NCI-H146 (cell line): Measurements from ENCODE around the gene TBL3.

Source experiments
- DNase-seq: peaks from one replicate; lab custom pipeline; 2025; lab: John Stamatoyannopoulos, UW

Gene TBL3

DNA sequence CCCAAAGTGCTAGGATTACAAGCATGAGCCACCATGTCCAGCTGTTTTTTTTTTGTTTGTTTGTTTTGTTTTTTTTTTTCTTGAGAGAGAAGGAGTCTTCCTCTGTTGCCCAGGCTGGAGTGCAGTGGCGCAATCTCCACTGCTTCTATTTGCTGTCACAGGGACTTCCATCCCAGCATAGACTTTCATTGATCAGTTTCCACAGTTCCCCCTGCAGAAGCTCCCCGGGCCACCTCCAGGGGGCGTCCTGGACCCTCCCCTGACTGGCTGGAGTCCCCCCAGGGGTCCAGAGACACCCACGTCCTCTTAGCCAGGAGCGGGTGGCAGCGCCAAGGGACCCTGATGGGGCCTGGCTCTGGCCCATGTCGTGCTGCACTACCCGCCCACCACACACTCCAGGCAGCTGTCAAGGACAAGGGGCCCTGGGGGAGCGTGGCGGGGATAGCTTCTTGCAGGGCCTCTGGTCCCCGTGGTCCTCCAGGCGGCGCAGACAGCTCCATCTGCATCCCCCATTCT, 44.6 kb downstream of the TBL3 start:
- DNase-seq = no peak

DNA sequence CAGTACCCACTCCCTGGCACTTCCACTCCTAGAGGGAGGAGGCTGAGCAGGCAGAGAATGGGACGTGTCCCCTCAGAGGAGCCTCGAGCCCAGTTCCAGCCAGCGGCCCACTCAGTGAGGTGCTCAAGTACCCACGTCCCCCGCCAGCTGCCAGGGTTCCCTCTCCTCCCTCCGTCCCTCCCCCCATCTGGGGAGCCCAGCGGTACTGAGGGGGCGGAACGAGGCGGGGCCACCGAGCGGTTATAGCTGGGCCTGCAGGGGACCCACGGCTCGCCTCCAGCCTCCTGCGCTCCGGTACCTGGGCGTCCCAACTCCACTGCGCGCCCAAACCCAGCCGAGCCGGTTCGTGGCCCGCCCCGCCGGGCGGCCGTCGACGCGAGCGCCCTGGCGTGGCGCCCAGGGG, 47.7 kb downstream of the TBL3 start, which contains the start of gene NPW:
TSS of gene NPW (plus strand) at position 268 of the 403 bp plus-strand sequence.
- DNase-seq = peak; percentile 51

DNA sequence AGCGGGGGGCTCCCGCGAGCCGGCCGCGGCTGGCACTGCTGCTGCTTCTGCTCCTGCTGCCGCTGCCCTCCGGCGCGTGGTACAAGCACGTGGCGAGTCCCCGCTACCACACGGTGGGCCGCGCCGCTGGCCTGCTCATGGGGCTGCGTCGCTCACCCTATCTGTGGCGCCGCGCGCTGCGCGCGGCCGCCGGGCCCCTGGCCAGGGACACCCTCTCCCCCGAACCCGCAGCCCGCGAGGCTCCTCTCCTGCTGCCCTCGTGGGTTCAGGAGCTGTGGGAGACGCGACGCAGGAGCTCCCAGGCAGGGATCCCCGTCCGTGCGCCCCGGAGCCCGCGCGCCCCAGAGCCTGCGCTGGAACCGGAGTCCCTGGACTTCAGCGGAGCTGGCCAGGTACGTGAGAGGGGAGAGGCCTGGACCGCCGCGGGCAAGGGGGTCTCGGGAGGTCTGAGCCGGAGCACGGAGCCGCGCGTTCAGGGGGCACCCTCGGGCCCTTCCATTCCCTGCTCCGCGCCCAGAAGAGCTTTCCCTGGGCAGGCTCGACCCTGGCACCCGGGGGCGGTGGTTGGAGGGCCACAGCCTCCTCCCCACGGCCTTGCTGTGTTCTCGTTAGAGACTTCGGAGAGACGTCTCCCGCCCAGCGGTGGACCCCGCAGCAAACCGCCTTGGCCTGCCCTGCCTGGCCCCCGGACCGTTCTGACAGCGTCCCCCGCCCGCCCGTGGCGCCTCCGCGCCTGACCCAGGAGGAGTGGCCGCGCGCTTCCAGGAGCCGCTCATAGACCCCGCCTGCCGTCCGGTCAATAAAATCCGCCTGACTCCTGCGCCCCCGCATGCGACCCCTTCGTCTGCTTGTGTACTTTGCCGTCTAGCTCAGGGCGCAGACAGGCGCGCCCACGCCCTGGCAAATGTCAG, 48.3 kb downstream of the TBL3 start:
- DNase-seq = peak; percentile 48

DNA sequence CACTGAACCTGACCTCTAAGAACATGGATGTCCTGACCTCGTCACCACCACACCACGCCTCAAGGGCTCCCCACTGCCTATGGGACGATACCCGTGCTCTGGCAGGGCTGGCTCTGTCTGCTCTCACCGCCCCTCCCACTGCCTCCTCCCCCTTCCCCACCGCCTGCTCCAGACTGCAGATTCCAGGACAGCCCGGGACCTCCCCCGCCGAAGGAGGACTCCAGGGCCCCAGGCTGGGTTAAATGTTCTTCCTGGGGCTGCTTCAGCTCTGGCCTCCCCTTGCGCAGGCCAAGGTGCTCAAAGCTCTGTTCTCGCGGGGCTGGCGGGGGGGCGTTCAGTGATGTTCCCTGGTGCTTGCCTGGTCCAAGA, 50.9 kb downstream of the TBL3 start:
- DNase-seq = peak; percentile 55

DNA sequence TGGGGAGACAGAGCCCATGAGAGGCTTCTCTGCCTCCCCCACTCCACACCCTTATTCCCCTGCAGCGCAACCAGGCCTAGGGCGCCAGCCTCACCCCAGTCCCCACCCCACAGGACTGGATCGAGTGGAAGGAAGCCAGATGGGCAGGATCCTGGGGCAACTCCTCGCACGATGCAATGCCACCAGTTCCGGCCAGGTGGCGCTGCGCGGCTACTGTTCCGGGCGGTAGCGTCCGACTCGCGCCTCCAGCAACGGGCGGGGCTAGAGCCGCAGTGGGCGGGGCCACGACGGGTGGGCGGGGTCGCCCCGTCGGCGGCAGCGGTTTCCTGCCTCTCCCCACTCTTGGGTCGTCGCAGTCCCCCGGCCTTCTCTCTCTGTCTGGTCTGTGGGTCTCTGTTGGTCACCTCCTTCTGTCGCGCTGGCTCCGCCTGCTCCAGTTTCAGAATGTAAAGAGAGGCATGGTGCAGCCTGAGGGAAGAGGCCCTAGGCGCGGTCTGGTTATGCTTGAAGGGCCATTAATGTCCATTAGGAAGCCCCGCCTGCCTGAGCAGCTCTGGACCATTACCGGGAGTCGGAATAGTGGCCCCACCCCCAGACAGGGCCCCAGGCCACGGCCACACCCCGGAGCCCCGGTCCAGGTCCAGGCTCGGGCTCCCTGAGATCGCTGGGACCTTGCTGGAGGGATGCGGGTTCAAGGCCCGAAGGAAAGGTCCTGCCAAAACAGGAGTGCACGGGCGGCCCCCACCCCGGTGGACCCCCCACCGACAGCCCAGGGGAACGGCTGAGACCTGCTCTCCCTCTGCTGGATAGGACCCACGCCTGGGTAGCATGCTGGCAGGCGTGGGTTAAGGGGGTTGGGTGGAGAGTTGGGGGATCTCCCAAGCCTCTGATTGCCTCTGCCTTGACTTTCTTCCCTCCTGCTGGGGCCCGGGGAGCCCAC, 51.5 kb downstream of the TBL3 start:
- DNase-seq = peak; percentile 92

DNA sequence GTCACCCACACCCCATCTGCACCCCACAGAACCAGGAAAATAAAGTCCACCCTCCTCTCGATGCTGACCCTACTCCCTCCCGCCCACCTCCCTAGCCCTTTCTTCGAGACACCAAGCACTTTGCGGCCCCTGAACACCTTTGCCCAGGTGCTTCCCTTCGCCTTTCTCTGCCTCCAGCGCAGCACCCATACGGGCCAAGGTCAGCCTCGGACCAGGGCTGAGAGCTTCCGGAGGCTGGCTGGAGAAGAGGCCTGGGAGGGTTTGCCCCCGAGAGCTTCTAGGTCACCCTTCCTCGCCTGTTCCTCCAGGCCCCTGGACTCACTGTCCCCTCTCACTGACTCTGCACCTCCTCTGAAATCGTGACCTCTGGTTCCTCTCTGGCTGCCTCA, 52.2 kb downstream of the TBL3 start:
- DNase-seq = no peak

DNA sequence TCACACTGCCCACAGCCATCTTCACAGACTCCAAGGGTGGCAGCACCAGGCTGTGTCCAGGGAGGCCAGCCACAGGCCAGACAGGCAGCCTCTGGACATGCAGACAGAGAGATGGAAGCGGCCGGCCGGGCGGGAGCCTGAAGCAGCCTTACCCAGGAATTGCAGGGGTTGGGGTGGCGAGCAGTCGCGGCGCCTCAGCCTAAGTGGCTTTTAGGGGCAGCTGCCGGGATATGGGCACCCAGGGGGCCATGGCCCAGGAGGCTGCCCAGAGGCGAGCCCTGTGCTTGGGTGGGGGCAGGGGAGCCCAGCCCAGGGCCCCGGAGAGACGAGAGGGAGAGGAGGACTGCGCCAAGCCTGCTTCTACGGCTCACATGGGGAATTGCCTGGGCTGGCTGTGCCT, 53.4 kb downstream of the TBL3 start:
- no peak for DNase-seq

DNA sequence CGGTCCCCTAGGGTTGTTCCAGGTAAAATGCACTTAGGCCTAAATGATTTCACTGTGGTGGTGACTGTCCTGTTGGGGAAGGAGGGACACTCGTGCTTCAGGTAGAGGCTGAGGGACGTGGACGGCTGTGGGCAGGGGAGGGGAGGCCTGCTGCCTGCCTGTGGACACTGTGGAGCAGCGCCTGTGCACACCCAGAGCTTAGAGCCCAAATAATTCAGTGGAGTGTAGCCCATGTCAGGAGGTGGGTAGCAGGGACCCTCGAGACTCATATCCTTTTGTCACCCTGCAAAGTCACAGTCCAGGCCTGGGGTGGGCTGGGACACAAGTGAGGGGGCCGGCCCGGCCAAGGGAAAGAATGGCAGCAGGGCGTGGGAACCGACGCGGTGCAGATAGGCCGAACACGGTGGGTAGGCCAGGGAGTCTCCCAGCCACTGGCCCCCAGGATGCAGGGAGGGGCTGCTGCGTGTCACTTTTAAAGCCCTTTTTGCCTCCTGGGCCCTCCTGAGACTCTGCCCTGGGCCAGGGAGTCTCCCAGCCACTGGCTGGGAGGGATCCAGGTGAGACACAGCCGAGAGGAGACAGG, 54.1 kb downstream of the TBL3 start:
- DNase-seq = no peak

DNA sequence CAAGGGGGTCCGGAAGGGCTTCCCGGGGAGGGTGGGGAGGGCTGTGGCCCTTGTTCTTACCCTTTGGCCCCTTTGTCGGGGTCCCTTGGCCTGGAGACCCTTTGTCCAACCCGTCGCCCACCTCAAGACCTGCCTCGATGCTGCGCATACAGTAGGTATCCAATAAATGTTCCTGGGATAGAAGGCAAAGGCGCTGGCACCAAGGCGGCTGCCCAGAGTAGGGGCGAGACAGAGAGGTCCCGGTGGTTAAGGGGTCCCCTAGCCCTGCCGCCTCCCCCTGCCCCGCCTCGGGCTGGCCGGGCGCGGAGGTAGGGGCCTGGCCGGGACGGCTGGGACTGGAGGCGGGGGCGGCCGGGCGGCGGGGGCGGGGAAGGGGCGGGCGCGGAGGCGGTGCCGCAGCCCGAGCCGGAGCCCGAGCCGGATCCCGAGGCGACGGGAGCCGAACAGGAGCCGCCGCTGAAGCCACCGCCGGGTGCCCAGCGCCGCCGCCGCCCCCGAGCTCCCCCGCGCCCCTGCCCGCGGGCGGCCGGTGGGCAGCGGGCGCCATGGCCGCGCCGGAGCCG, 54.7 kb downstream of the TBL3 start, which contains the start of gene NHERF2:
TSS of gene NHERF2 (plus strand) at position 442 of the 563 bp plus-strand sequence. CDS start at position 546, 104 bp downstream.
- DNase-seq = peak; percentile 52

DNA sequence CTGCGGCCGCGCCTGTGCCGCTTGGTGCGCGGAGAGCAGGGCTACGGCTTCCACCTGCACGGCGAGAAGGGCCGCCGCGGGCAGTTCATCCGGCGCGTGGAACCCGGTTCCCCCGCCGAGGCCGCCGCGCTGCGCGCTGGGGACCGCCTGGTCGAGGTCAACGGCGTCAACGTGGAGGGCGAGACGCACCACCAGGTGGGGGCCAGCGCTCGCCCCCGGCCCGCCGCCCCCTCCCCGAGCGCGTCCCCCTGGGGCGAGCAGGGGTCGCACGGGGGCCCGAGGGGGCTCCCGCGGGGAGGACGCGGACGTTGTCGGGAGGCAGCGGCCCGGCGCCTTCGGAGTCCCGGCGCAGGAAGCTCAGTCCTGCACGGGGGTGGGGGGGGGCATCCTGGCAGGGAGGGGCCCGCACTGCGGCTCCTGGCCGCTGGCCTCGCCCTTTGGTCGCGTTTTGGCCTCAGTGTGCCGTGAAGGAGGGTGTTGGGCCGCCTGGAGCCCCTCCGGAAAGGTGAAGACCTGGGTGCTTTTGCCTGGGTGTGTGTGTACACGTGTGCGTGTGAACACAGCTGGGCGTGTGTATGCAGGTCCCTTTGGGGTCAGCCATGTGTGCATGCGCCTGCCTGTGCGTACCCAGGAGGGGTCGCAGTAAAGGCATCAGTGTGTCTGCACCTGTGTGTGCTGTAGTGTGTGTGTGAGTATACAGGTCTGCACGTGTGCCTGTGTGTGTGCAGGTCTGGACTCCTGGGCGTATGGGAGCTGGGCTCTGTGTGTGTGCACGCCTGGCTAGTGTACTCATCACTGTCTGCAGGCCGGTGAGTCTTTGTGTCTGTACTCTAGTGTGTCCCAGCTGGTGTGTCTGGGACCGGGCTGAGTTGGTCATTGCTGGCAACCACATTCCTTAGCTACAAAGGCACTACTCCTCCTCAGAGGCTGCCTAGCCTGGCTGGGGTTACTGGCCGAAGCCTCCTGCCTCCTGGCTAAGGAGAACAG, 55.5 kb downstream of the TBL3 start:
- peak; percentile 56 for DNase-seq

DNA sequence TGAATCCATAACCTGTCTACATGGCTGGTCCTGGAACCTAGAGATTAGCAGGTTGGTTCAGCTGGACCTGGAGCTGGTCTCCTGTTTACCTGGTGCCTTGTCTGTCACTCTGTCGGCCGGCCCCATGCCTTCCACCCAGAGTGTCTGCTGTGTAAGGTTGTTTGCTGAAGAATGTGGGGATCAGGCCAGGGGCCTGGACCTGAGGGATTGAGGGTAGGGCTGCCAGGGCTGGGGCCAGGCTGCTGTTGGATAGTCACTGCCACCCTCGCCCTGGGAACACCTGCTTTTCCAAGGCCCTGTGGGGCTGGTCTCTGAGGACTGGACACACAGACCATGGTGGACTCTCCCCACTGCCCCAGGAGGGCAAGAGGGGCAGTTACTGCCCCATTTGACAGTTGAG, 56.3 kb downstream of the TBL3 start:
- no peak for DNase-seq

DNA sequence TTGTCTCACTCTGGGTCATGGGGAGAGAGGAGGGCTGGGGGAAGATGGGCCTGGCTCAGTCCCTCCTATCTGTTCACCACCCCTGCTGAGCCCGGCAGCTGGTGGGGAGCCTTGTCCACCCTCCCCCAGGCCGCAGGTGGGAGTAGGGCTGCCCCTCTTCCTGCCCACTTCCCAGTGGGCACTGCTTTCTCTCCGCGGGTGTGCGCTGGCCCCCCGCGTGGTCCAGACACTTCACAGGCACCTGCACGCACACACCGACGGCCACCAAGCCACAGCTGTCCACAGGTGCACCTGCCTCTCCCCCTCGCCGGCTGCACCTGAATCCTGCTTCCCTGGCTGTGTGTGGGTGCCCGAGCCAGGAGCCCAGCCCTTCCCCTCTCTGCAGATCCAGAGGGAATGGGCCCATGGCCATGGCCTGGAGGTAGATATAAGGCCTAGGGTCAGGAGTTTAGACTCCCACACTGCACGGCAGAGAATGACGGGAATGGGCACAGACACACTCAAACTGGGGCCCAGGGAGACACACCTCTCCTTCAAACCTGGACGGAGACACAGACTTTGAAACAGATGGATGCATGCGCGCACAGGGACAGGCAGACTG, 56.9 kb downstream of the TBL3 start:
- DNase-seq = peak; percentile 93

DNA sequence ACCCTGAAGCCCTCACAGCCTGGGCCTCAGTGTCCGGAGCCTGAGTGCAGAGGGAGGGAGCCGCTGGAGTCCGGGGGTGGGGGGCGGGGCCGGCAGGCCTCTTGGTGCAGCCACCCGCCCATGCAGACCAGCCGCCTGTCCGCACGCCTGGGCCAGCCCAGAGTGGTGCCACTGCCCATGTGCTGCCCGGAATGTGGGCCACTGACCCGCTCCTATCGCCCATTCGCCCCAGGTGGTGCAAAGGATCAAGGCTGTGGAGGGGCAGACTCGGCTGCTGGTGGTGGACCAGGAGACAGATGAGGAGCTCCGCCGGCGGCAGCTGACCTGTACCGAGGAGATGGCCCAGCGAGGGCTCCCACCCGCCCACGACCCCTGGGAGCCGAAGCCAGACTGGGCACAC, 57.5 kb downstream of the TBL3 start:
- no peak for DNase-seq

DNA sequence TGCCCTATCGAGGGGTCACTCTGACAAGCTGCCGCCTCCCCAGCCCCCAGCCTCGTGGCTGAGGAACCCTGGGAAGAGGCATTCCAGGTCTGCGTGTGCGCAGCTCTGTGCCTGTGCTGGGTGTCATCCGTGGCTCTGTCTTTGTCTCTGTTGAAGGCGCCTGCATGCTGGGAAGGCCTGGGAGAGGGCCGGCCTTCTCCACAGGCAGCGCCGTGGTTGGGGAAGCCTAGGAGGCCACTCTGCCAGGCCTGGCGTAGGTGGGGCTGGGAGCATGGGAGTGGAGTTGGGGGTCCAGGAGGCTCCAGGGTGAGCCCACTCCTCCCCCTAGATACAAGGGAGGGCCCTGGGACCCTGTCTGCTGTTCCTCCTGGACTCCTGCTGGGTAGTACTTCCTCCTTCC, 58.2 kb downstream of the TBL3 start:
- no peak for DNase-seq

DNA sequence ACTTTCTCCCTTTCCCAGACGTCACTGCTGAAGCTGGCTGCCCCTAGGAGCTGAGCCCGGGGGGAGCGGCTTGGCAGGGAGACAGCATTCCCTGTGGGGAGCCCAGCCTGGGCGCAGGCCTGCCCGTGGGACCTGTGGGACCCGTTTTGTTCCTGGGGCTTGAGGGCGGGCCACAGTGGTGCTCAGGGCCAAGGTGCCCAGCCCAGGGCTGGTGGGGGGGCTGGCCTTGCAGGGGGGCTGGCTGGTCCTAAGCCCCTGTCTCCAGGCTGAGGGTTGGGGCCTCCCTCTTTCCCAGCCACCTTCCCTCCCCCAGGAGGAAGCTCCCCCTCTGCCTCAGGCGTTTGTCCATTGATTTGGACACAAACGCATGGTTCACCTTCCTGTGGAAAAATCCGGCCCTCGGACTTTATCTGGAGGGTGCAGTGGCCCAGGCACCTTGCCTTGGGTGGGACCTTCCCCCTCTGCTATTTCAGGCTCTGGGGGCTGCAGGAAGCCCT, 59.3 kb downstream of the TBL3 start:
- no peak for DNase-seq
